HCT116 (cell line): ENCODE results near the gene SIN3A. TPM values are rescaled to one million over a fixed set of nuclear protein-coding genes. Genes with fewer than 3 reads are reported as not detected.

ENCODE experiments used
- ATAC-seq: fragments of 200-7000 bp; cut with Tn5 transposase; 2 replicates; pipeline ENCODE4 v1.9.1; 2020; ENCODE audit warnings: mild to moderate bottlenecking, moderate library complexity
- BruUV-seq: library from RNA; stranded (reverse); fragments of 400-500 nt; replicated peaks from 2 replicates; lab custom pipeline; 2021; lab: Mats Ljungman, UMichigan
- CTCF ChIA-PET: fragments of 300-600 bp; sonication (Branson Sonifier 250); formaldehyde crosslinking; loops from one replicate; lab custom pipeline; 2021; ENCODE audit warnings: antibody characterized with exemption; lab: Charles Lee
- POLR2A ChIA-PET: fragments of 300-600, 350-600 bp; sonication (Branson Sonifier 250); formaldehyde crosslinking; loops from one replicate; lab custom pipeline; 2021; ENCODE audit warnings: antibody characterized with exemption; lab: Charles Lee
- RAD21 ChIA-PET, 2 experiments: fragments of 300-600 bp; sonication (Branson Sonifier 250); formaldehyde crosslinking; loops; one replicate each; lab custom pipeline; 2023; ENCODE audit warnings: low total read pairs in 2 of 2; ENCODE audit not compliant: uncharacterized antibody in 2 of 2, unreplicated experiment in 2 of 2, low non-redundant PET in 1 of 2; lab: Charles Lee
- DNase-seq: peaks from one replicate; pipeline ENCODE4 v3.0.0-alpha.2; 2010; ENCODE audit warnings: low read depth, low spot score
- H2AFZ ChIP-seq: fragments of 200-600 bp; shearing (Covaris generic), sonication (generic); 2 replicates; pipeline ENCODE4 v1.6.1; 2017; ENCODE audit warnings: low read depth, mixed run types, mixed read lengths, antibody characterized with exemption, low read length; ENCODE audit not compliant: poor library complexity, severe bottlenecking
- H3K27ac ChIP-seq: 2 replicates; pipeline ENCODE4 v1.5.1; 2012; ENCODE audit warnings: low read depth, low read length
- H3K27me3 ChIP-seq: fragments of 200-600 bp; sonication (generic); 2 replicates; pipeline ENCODE4 v1.6.1; 2016; ENCODE audit warnings: mixed run types, low read length, mixed read lengths; ENCODE audit not compliant: insufficient read depth
- H3K36me3 ChIP-seq, 2 experiments: fragments of 200-500 bp in 1 of 2; fragments of 200-600 bp in 1 of 2; sonication (Bioruptor generic) in 1 of 2; sonication (generic) in 1 of 2; 2 replicates each; pipeline versions ENCODE4 v1.5.1 to v1.6.1; 2014 to 2016; ENCODE audit warnings: low read length in 2 of 2, inconsistent platforms in 1 of 2, mixed read lengths in 1 of 2, mixed run types in 1 of 2; ENCODE audit not compliant: insufficient read depth in 2 of 2, control insufficient read depth in 1 of 2
- H3K4me1 ChIP-seq, 2 experiments: fragments of 200-600 bp in 1 of 2; sonication (generic) in 1 of 2; 2 replicates each; pipeline versions ENCODE4 v1.5.1 to v1.6.1; 2012 to 2017; ENCODE audit warnings: low read length in 2 of 2, inconsistent platforms in 1 of 2, mild to moderate bottlenecking in 1 of 2, mixed read lengths in 1 of 2, mixed run types in 1 of 2, moderate library complexity in 1 of 2; ENCODE audit not compliant: insufficient read depth in 2 of 2, control insufficient read depth in 1 of 2
- H3K4me2 ChIP-seq: fragments of 200-600 bp; sonication (generic); 2 replicates; pipeline ENCODE4 v1.6.1; 2017; ENCODE audit warnings: mixed run types, low read length, mixed read lengths
- H3K4me3 ChIP-seq, 2 experiments: fragments of 200-600 bp in 1 of 2; sonication (generic) in 1 of 2; replicated peaks in 1 of 2; 2 replicates each; pipeline ENCODE4 v1.5.1; 2011 to 2016; ENCODE audit warnings: low read length in 2 of 2, control low read depth in 1 of 2, low read depth in 1 of 2, mild to moderate bottlenecking in 1 of 2, mixed read lengths in 1 of 2, mixed run types in 1 of 2
- H3K79me2 ChIP-seq: fragments of 200-600 bp; sonication (generic); 2 replicates; pipeline ENCODE4 v1.6.1; 2017; ENCODE audit warnings: mild to moderate bottlenecking, mixed run types, low read length, moderate library complexity, mixed read lengths; ENCODE audit not compliant: insufficient read depth
- H3K9ac ChIP-seq: fragments of 200-600 bp; sonication (generic); 2 replicates; pipeline ENCODE4 v1.6.1; 2016; ENCODE audit warnings: low read length, mixed read lengths
- H3K9me2 ChIP-seq: fragments of 200-600 bp; sonication (generic), shearing (Covaris generic); 2 replicates; pipeline ENCODE4 v1.6.1; 2017; ENCODE audit warnings: mixed run types, mild to moderate bottlenecking, moderate library complexity; ENCODE audit not compliant: insufficient read depth
- H3K9me3 ChIP-seq, 2 experiments: fragments of 200-500 bp in 1 of 2; fragments of 200-600 bp in 1 of 2; sonication (Bioruptor generic) in 1 of 2; sonication (generic) in 1 of 2; 2 replicates each; pipeline ENCODE4 v1.6.1; 2014 to 2017; ENCODE audit warnings: low read length in 2 of 2, mixed read lengths in 2 of 2, inconsistent platforms in 1 of 2, low read depth in 1 of 2, mild to moderate bottlenecking in 1 of 2, mixed run types in 1 of 2, moderate library complexity in 1 of 2; ENCODE audit not compliant: control insufficient read depth in 1 of 2, insufficient read depth in 1 of 2
- H4K20me1 ChIP-seq: fragments of 200-600 bp; sonication (generic), shearing (Covaris generic); 2 replicates; pipeline ENCODE4 v1.6.1; 2017; ENCODE audit warnings: mixed run types, mild to moderate bottlenecking, moderate library complexity; ENCODE audit not compliant: insufficient read depth
- CBX3 ChIP-seq: IDR thresholded peaks from 2 replicates; pipeline ENCODE4 v1.6.1; 2012; ENCODE audit warnings: low read depth
- EGR1 ChIP-seq: IDR thresholded peaks from 2 replicates; pipeline ENCODE4 v1.6.1; 2012; ENCODE audit warnings: low read depth
- ELF1 ChIP-seq: IDR thresholded peaks from 2 replicates; pipeline ENCODE4 v1.6.1; 2012; ENCODE audit warnings: low read depth, borderline replicate concordance
- FOSL1 ChIP-seq: IDR thresholded peaks from 2 replicates; pipeline ENCODE4 v1.6.1; 2012; ENCODE audit warnings: low read depth
- JUND ChIP-seq: IDR thresholded peaks from 2 replicates; pipeline ENCODE4 v1.6.1; 2012
- POLR2A ChIP-seq: IDR thresholded peaks from 2 replicates; pipeline ENCODE4 v1.7.0; 2011; ENCODE audit warnings: borderline replicate concordance; ENCODE audit not compliant: insufficient read depth, insufficient read length; ENCODE audit errors: extremely low read depth
- POLR2AphosphoS5 ChIP-seq: IDR thresholded peaks from 2 replicates; pipeline ENCODE4 v1.6.1; 2011; ENCODE audit warnings: mild to moderate bottlenecking, low read depth, low read length, moderate library complexity
- RAD21 ChIP-seq: IDR thresholded peaks from 2 replicates; pipeline ENCODE4 v1.6.1; 2012; ENCODE audit warnings: low read depth, mild to moderate bottlenecking
- SP1 ChIP-seq: IDR thresholded peaks from 2 replicates; pipeline ENCODE4 v1.6.1; 2012; ENCODE audit warnings: low read depth
- SRF ChIP-seq: IDR thresholded peaks from 2 replicates; pipeline ENCODE4 v1.6.1; 2012; ENCODE audit warnings: low read depth
- YY1 ChIP-seq: IDR thresholded peaks from 2 replicates; pipeline ENCODE4 v1.6.1; 2011; ENCODE audit warnings: low read length, low read depth, moderate library complexity, mild to moderate bottlenecking; ENCODE audit not compliant: insufficient replicate concordance; ENCODE audit errors: extremely low read depth
- ZFX ChIP-seq: fragments of 450-650 bp; IDR thresholded peaks from 2 replicates; pipeline ENCODE4 v1.6.1; 2017
- intact Hi-C: fragments of 100-400 bp; cut with micrococcal nuclease; formaldehyde crosslinking; loops from 2 replicates; pipeline ENCODE4 v1.10.0; 2022
- total RNA-seq: library from RNA; stranded (reverse); gene quantifications from one replicate; pipeline ENCODE4 v1.2.1, GENCODE V29; 2021; ENCODE audit not compliant: unreplicated experiment
- TF ChIP-seq, protein P1 (sequence below): IDR thresholded peaks from 2 replicates; pipeline ENCODE4 v1.6.1; 2011; ENCODE audit warnings: mild to moderate bottlenecking, low read length, moderate library complexity; ENCODE audit not compliant: insufficient replicate concordance; ENCODE audit errors: extremely low read depth
- TF ChIP-seq, protein P2 (sequence below): IDR thresholded peaks from 2 replicates; pipeline ENCODE4 v1.6.1; 2012
- TF ChIP-seq, protein P3 (sequence below): IDR thresholded peaks from 2 replicates; pipeline ENCODE4 v1.6.1; 2012
- TF ChIP-seq, protein P4 (sequence below): IDR thresholded peaks from 2 replicates; pipeline ENCODE4 v1.6.1; 2012; ENCODE audit warnings: low read depth

The SIN3A gene
- total RNA-seq, 1 experiment from 2014 or later: 70.1 TPM

DNA sequence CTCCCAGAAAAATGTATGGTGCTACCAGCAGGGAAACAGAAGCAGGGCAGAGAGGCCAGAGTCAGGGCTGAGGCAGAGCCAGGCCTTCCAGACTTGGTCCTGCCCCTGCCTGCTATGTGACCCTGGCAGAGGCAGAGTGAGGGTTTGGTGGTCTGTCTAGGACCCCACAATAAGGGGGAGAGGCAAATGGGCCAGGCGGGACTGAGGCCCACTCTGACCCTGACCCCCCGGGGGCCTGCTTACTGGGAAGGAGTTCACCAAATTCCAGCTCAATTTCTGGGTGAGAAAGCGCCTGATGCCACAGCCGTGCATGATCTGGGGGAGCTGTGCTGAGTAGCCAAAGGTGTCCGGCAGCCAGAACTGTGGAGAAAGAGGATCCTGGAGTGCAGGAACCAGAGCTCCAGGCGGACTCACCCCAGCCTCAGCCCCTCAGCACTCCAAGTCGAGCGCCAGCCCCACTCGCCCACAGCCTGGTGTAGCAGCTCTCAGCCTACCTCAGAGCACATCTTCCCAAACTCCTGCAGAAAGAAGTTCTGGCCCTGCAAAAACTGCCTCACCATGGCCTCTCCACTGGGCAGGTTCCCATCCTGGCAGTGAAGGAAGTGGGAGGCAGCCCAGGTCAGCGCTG, 90.0 kb downstream of the SIN3A start:
- BruUV-seq: no TSS peak
- H3K27me3 ChIP-seq: no peaks in the 10 kb centered on the region
- H3K9ac ChIP-seq: no peak overlapping the region
- ChIA-PET POLR2A (no interaction called here), CTCF (no interaction called here), RAD21 (no interaction called here)
- intact Hi-C loops: no loop called here
- no peak overlapping the region for H3K27ac ChIP-seq
- no peaks in the 10 kb centered on the region for H3K4me1 ChIP-seq
- TF ChIP-seq ELF1: no peak
- TF ChIP-seq, protein P1, sequence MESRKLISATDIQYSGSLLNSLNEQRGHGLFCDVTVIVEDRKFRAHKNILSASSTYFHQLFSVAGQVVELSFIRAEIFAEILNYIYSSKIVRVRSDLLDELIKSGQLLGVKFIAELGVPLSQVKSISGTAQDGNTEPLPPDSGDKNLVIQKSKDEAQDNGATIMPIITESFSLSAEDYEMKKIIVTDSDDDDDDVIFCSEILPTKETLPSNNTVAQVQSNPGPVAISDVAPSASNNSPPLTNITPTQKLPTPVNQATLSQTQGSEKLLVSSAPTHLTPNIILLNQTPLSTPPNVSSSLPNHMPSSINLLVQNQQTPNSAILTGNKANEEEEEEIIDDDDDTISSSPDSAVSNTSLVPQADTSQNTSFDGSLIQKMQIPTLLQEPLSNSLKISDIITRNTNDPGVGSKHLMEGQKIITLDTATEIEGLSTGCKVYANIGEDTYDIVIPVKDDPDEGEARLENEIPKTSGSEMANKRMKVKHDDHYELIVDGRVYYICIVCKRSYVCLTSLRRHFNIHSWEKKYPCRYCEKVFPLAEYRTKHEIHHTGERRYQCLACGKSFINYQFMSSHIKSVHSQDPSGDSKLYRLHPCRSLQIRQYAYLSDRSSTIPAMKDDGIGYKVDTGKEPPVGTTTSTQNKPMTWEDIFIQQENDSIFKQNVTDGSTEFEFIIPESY: no peak
- no peak for TF ChIP-seq JUND
- TF ChIP-seq SRF: no peak
- TF ChIP-seq, protein P2, sequence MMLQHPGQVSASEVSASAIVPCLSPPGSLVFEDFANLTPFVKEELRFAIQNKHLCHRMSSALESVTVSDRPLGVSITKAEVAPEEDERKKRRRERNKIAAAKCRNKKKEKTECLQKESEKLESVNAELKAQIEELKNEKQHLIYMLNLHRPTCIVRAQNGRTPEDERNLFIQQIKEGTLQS: no peak
- no peaks in the 10 kb centered on the region; the same call in 1 of the 2 replicates for H3K79me2 ChIP-seq
- DNase-seq (no peak), ATAC-seq (no peak)
- no peak overlapping the region for H2AFZ ChIP-seq
- no peak overlapping the region for H3K4me3 ChIP-seq
- H3K9me2 ChIP-seq: no peaks in the 10 kb centered on the region
- H3K4me2 ChIP-seq: no peak overlapping the region
- H3K36me3 ChIP-seq: peaks cover 4 to 13% of the 10 kb centered on the region in 2 experiments; a peak in 2 of 4 replicates
- H4K20me1 ChIP-seq: no peaks in the 10 kb centered on the region
- no peaks in the 10 kb centered on the region for H3K9me3 ChIP-seq

DNA sequence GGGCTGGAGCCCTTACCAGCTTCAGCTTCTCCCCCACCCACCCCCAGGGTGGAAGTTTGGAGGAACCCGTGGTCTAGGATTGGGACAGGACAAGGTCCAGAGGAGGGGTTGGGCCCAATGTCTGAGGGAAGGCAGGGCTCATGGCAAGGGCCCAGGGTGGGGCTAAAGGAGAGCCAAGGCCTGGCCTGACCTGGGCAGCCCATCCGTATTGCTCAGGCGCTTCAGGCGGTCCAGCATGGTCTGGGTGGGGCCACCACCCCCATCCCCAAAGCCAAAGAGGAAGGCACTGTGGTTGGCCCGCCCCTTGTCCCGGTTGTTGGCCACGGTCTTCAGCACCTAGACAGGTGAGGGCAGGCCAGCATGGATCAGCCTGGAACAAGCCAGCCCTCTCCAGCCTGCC, 90.6 kb downstream of the SIN3A start:
- H4K20me1 ChIP-seq: no peaks in the 10 kb centered on the region
- RAD21 ChIA-PET: no interaction called here
- no peaks in the 10 kb centered on the region for H3K9me2 ChIP-seq
- H3K79me2 ChIP-seq: no peaks in the 10 kb centered on the region
- H3K27ac ChIP-seq: no peak overlapping the region
- BruUV-seq: no TSS peak
- ATAC-seq (no peak), DNase-seq (no peak)
- H3K36me3 ChIP-seq: peaks cover 4 to 8% of the 10 kb centered on the region in 2 experiments; a peak in 3 of 4 replicates
- intact Hi-C loops: no loop called here
- H3K27me3 ChIP-seq: no peaks in the 10 kb centered on the region
- H3K4me3 ChIP-seq: no peak overlapping the region
- CTCF ChIA-PET: no interaction called here
- POLR2A ChIA-PET: no interaction called here
- H3K9me3 ChIP-seq: no peaks in the 10 kb centered on the region
- no peaks in the 10 kb centered on the region for H3K4me1 ChIP-seq
- no peak overlapping the region for H3K4me2 ChIP-seq
- no peak overlapping the region for H3K9ac ChIP-seq
- H2AFZ ChIP-seq: no peak overlapping the region
- TF ChIP-seq CBX3 (no peak), FOSL1 (no peak), RAD21 (no peak), POLR2A (no peak), YY1 (no peak), POLR2AphosphoS5 (no peak), ZFX (no peak), EGR1 (no peak), JUND (no peak), SP1 (no peak)
- TF ChIP-seq, protein P3, sequence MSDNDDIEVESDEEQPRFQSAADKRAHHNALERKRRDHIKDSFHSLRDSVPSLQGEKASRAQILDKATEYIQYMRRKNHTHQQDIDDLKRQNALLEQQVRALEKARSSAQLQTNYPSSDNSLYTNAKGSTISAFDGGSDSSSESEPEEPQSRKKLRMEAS: no peak
- TF ChIP-seq, protein P4, sequence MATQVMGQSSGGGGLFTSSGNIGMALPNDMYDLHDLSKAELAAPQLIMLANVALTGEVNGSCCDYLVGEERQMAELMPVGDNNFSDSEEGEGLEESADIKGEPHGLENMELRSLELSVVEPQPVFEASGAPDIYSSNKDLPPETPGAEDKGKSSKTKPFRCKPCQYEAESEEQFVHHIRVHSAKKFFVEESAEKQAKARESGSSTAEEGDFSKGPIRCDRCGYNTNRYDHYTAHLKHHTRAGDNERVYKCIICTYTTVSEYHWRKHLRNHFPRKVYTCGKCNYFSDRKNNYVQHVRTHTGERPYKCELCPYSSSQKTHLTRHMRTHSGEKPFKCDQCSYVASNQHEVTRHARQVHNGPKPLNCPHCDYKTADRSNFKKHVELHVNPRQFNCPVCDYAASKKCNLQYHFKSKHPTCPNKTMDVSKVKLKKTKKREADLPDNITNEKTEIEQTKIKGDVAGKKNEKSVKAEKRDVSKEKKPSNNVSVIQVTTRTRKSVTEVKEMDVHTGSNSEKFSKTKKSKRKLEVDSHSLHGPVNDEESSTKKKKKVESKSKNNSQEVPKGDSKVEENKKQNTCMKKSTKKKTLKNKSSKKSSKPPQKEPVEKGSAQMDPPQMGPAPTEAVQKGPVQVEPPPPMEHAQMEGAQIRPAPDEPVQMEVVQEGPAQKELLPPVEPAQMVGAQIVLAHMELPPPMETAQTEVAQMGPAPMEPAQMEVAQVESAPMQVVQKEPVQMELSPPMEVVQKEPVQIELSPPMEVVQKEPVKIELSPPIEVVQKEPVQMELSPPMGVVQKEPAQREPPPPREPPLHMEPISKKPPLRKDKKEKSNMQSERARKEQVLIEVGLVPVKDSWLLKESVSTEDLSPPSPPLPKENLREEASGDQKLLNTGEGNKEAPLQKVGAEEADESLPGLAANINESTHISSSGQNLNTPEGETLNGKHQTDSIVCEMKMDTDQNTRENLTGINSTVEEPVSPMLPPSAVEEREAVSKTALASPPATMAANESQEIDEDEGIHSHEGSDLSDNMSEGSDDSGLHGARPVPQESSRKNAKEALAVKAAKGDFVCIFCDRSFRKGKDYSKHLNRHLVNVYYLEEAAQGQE: no peak
